ENCODE results near the gene DOCK6. TPM values are rescaled to one million over a fixed set of nuclear protein-coding genes. Genes with fewer than 3 reads are reported as not detected.
A peak's percentile ranks its signal among the peaks of the same experiment; 100 is the strongest.

DOCK6 gene
- polyA plus RNA-seq (ENCODE audit: insufficient read length in 4 of 4): 10 to 100 TPM; 31.8 to 69.6 (median 50.0) TPM

- no peak for DNase-seq (ENCODE audit: low read depth in 4 of 4, low spot score in 2 of 4)
These were observed at the start of gene DOCK6 for GRCh38 chr19:11261971-11262839. Gene DOCK6 (minus strand): TSS chr19:11262524. CDS start chr19:11262440, 84 bp downstream.

GRCh38 chr19:11306337-11306736, 44.0 kb upstream of the DOCK6 start:
- no peak for DNase-seq (ENCODE audit: low read depth in 4 of 4, low spot score in 2 of 4)

- DNase-seq (ENCODE audit: low read depth in 4 of 4, low spot score in 2 of 4): no peak
These were observed 42.6 kb upstream of the DOCK6 start for GRCh38 chr19:11304936-11305335.

- no peak for DNase-seq (ENCODE audit: low read depth in 4 of 4, low spot score in 2 of 4)
These were observed 38.4 kb upstream of the DOCK6 start for GRCh38 chr19:11300811-11301120.

GRCh38 chr19:11299946-11300810, 37.9 kb upstream of the DOCK6 start:
- DNase-seq (ENCODE audit: low read depth in 4 of 4, low spot score in 2 of 4): no peak

GRCh38 chr19:11296264-11296663, 33.9 kb upstream of the DOCK6 start:
- DNase-seq (ENCODE audit: low read depth in 4 of 4, low spot score in 2 of 4): no peak

- DNase-seq (ENCODE audit: low read depth in 4 of 4, low spot score in 2 of 4): no peak
These were observed 33.4 kb upstream of the DOCK6 start, which contains the start of gene TSPAN16 for GRCh38 chr19:11295665-11296245. Gene TSPAN16 (plus strand): TSS chr19:11296160. CDS start chr19:11296298, 138 bp downstream.

- DNase-seq (ENCODE audit: low read depth in 4 of 4, low spot score in 2 of 4): no peak
These were observed 32.9 kb upstream of the DOCK6 start for GRCh38 chr19:11295180-11295579.

GRCh38 chr19:11293433-11294389, 31.4 kb upstream of the DOCK6 start:
- DNase-seq (ENCODE audit: low read depth in 4 of 4, low spot score in 2 of 4): peak; percentile 69 to 86 (median 82)

GRCh38 chr19:11291991-11292390, 29.7 kb upstream of the DOCK6 start:
- no peak for DNase-seq (ENCODE audit: low read depth in 4 of 4, low spot score in 2 of 4)

GRCh38 chr19:11291415-11291814, 29.1 kb upstream of the DOCK6 start:
- no peak for DNase-seq (ENCODE audit: low read depth in 4 of 4, low spot score in 2 of 4)

GRCh38 chr19:11290256-11290655, 27.9 kb upstream of the DOCK6 start:
- DNase-seq (ENCODE audit: low read depth in 4 of 4, low spot score in 2 of 4): no peak

GRCh38 chr19:11288349-11288748, 26.0 kb upstream of the DOCK6 start:
- no peak for DNase-seq (ENCODE audit: low read depth in 4 of 4, low spot score in 2 of 4)

GRCh38 chr19:11286312-11286974, 24.1 kb upstream of the DOCK6 start:
- DNase-seq (ENCODE audit: low read depth in 4 of 4, low spot score in 2 of 4): no peak

GRCh38 chr19:11284515-11284914, 22.2 kb upstream of the DOCK6 start:
- no peak for DNase-seq (ENCODE audit: low read depth in 4 of 4, low spot score in 2 of 4)

- DNase-seq (ENCODE audit: low read depth in 4 of 4, low spot score in 2 of 4): no peak
These were observed 19.2 kb upstream of the DOCK6 start for GRCh38 chr19:11281356-11282049.

GRCh38 chr19:11279505-11280236, 17.3 kb upstream of the DOCK6 start:
- DNase-seq (ENCODE audit: low read depth in 4 of 4, low spot score in 2 of 4): no peak

- no peak for DNase-seq (ENCODE audit: low read depth in 4 of 4, low spot score in 2 of 4)
These were observed 16.3 kb upstream of the DOCK6 start for GRCh38 chr19:11278670-11279069.

Measured in left renal cortex interstitium (tissue), 4 donors.